ENCODE results near the gene NCOR2.

NCOR2 gene

DNA sequence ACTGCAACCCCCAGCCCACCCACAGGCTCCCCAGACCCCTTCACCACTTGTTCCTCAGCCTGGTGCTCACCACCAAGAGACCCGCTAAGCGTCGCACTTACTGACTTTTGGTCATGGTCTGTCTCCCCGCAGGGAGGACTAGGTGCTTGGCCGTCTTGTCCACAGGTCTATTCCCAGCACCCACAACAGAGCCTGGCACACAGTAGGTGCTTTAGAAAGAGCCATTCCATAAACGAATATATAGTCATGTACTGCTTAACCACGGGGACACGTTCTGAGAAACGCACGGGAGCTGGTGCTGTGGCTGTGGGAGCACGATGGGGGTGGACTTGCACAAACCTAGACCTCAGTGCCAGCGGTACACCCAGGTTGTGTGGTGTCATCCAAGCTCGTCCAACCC is 34.0 kb downstream of the NCOR2 start:
- H3K9me3 ChIP-seq (ENCODE audit: insufficient read depth, low read depth, low read length): no peaks in the 10 kb centered on the region
- no peaks in the 10 kb centered on the region for H3K27me3 ChIP-seq (ENCODE audit: insufficient read depth, low read length)
- H3K4me1 ChIP-seq (ENCODE audit: insufficient read depth, low read length): peaks cover 10% of the 10 kb centered on the region
- peaks cover 8% of the 10 kb centered on the region; the same call in 1 of the 2 replicates for H3K36me3 ChIP-seq (ENCODE audit: insufficient read depth, low read depth, low read length)
- peak overlapping the region; percentile 58 for H3K9ac ChIP-seq (ENCODE audit: low read depth, low read length)
- H3K27ac ChIP-seq (ENCODE audit: low read length): peak overlapping the region; percentile 37
- no peak overlapping the region for H3K4me3 ChIP-seq (ENCODE audit: low read length)

DNA sequence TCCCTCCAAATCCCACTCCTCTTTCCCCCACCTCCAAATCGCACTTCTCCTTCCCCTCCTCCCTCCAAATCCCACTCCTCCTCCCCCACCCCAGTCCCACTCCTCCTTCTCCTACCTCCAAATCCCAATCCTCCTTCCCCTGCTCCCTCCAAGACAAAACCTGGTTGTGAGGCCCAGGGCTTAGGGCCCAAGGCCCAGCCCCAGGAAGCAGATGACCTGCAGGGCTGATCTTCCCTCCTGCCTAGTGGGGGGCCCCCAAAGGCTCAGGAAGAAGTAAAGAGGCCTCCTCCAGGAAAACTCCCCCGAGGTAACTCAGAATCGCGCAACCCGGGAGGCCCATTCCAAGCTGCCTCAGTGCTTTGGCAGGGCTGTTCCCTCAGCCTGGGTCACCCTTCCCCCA is 34.4 kb downstream of the NCOR2 start:
- Histone ChIP-seq H3K9ac (ENCODE audit: low read depth, low read length) (peak overlapping the region; percentile 58), H3K4me1 (ENCODE audit: insufficient read depth, low read length) (peaks cover 10% of the 10 kb centered on the region), H3K4me3 (ENCODE audit: low read length) (no peak overlapping the region), H3K27ac (ENCODE audit: low read length) (no peak overlapping the region), H3K36me3 (ENCODE audit: insufficient read depth, low read depth, low read length) (peaks cover 8% of the 10 kb centered on the region; the same call in 1 of the 2 replicates), H3K27me3 (ENCODE audit: insufficient read depth, low read length) (no peaks in the 10 kb centered on the region), H3K9me3 (ENCODE audit: insufficient read depth, low read depth, low read length) (no peaks in the 10 kb centered on the region)

DNA sequence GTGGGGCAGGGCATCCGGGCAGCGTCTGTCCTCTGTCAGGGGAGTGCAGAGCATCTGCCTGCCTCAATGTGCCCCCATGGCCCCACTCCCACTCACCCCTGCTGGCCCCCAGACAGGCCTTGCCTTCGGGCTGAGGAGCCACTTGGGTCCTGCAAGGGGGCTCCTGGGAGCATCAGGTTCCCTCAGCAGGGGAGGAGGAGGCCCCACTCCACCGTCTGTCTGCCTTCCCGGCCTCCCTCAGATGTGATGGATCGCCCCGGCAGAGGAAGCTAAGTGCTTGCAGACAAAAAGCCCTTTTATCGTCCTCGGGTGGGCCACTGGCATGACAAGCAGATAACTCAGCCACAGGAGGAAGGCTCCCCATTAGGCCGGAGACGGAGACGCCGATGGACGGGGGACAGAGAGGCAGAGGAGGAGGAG is 35.1 kb downstream of the NCOR2 start:
- peaks cover 10% of the 10 kb centered on the region for H3K4me1 ChIP-seq (ENCODE audit: insufficient read depth, low read length)
- no peak overlapping the region; the same call in 1 of the 2 replicates for H3K9ac ChIP-seq (ENCODE audit: low read depth, low read length)
- H3K36me3 ChIP-seq (ENCODE audit: insufficient read depth, low read depth, low read length): peaks cover 8% of the 10 kb centered on the region; the same call in 1 of the 2 replicates
- no peak overlapping the region for H3K27ac ChIP-seq (ENCODE audit: low read length)
- no peaks in the 10 kb centered on the region for H3K9me3 ChIP-seq (ENCODE audit: insufficient read depth, low read depth, low read length)
- H3K4me3 ChIP-seq (ENCODE audit: low read length): no peak overlapping the region
- no peaks in the 10 kb centered on the region for H3K27me3 ChIP-seq (ENCODE audit: insufficient read depth, low read length)

DNA sequence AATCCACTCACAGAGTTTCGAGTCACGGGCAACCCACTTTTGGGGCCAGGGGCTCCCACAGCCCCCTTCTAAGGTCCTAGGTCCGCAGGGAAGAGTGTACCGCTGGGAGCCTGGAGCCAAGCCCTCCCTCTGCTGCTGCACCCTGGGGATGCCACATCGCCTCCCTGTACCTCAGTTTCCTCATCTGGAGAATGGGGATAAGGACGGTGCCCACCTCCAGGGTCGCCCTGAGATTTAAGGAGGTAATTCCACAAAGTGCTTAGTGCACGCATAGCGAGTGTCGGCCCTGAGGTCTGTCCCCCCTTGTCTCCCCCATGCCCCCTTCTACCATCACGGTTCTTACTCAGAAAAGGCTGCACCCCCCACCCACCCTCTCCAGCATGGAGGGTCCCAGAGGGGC is 35.5 kb downstream of the NCOR2 start:
- no peaks in the 10 kb centered on the region for H3K9me3 ChIP-seq (ENCODE audit: insufficient read depth, low read depth, low read length)
- H3K27ac ChIP-seq (ENCODE audit: low read length): no peak overlapping the region
- H3K9ac ChIP-seq (ENCODE audit: low read depth, low read length): no peak overlapping the region
- no peaks in the 10 kb centered on the region for H3K27me3 ChIP-seq (ENCODE audit: insufficient read depth, low read length)
- peaks cover 10% of the 10 kb centered on the region for H3K4me1 ChIP-seq (ENCODE audit: insufficient read depth, low read length)
- H3K36me3 ChIP-seq (ENCODE audit: insufficient read depth, low read depth, low read length): peaks cover 8% of the 10 kb centered on the region; the same call in 1 of the 2 replicates
- H3K4me3 ChIP-seq (ENCODE audit: low read length): no peak overlapping the region

DNA sequence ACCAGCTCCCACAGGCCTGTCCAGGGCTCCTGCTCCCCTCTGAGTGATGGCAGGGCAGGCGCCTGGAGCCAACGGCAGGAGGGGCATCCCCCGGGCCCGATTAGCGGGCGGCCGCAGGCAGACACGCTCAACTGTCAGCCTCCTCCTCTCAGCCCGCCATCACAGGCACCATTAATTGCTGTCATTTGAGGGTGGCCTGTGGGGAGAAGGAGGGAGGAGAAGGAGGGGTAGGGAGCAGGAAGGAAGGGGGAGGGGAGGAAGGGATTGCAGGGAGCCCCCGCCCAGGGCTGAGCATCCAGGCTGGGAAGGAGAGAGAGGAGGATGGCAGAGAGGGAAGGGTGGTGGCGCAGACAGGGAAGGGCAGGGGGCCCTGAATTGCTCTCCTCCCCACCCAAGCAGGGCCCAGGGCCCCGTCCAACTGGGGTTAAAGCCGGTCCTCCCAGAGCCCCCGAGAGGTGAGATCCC is 36.1 kb downstream of the NCOR2 start:
- H3K27ac ChIP-seq (ENCODE audit: low read length): no peak overlapping the region
- H3K4me1 ChIP-seq (ENCODE audit: insufficient read depth, low read length): peaks cover 10% of the 10 kb centered on the region
- no peak overlapping the region for H3K9ac ChIP-seq (ENCODE audit: low read depth, low read length)

DNA sequence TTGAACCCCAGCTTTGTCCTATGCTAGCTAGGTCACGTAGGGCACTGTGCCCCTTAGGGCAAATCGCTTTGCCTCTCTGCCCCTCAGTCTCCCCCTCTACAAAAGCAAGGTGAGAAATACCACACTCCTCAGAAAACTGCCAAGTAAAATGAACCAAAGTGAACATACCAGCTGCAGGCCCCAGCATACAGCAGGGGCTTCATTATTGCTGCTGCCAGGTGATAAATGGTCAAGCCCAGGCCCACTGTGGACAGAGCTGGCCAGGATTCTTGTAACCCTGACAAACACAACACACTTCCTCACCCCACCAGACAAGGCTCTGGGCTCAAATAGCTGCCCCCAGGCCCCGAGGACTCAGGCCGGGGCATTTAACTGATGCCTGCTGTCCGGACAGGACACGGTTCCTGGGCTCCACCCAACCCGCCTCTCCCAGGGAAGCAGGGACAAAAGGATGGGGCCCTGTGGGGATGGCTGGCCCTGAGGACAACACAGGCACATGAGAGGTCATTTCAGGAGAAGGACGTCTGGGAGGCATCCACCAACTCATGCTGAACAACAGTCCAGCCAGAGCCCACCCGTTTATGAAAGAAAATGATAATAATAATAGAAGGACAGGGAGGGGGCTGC is 36.7 kb downstream of the NCOR2 start:
- H3K4me3 ChIP-seq (ENCODE audit: low read length): no peak overlapping the region
- H3K36me3 ChIP-seq (ENCODE audit: insufficient read depth, low read depth, low read length): 0 out of 2 replicates have a peak, but pooled peaks cover 3% of the 10 kb centered on the region
- no peaks in the 10 kb centered on the region for H3K27me3 ChIP-seq (ENCODE audit: insufficient read depth, low read length)

More for the DNA sequence above, 36.1 kb downstream of the NCOR2 start:
- no peaks in the 10 kb centered on the region for H3K27me3 ChIP-seq (ENCODE audit: insufficient read depth, low read length)
- H3K36me3 ChIP-seq (ENCODE audit: insufficient read depth, low read depth, low read length): peaks cover 3% of the 10 kb centered on the region; the same call in 1 of the 2 replicates
- no peaks in the 10 kb centered on the region for H3K9me3 ChIP-seq (ENCODE audit: insufficient read depth, low read depth, low read length)
- no peak overlapping the region for H3K4me3 ChIP-seq (ENCODE audit: low read length)

DNA sequence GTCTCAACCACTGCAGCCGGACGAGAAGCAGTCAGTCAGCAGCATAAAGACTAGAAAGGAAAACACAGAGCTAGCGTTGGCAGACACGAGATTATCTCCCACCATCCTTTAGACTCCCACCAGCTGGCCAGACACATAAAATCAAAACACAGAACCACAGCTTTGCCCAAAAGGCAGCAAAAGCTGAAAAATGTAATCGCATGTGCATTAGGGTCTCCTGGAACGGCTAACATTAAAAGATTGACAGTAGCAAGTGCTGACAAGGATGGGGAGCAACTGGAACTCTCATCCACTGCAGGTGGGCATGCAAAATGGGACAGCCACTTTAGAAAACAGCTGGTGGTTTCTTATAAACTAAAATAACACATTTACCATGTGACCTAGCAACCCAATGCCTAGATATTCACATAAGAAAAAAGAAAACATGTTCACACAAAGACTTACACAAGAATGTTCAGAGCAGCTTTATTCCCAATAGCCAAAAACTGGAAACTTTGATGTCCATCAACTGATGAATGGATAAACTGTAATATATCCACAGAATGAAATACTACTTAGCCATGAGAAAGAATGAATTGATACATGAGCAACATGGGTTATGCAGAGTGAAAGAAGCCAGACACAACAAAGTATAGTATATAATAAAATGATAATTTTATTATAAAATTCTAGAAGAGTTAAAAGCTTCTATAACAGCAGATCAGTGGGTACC is 37.7 kb downstream of the NCOR2 start:
- Histone ChIP-seq H3K27ac (ENCODE audit: low read length) (no peak overlapping the region), H3K4me3 (ENCODE audit: low read length) (no peak overlapping the region), H3K9ac (ENCODE audit: low read depth, low read length) (no peak overlapping the region), H3K4me1 (ENCODE audit: insufficient read depth, low read length) (peaks cover 7% of the 10 kb centered on the region), H3K27me3 (ENCODE audit: insufficient read depth, low read length) (no peaks in the 10 kb centered on the region), H3K9me3 (ENCODE audit: insufficient read depth, low read depth, low read length) (no peaks in the 10 kb centered on the region), H3K36me3 (ENCODE audit: insufficient read depth, low read depth, low read length) (0 out of 2 replicates have a peak, but pooled peaks cover 3% of the 10 kb centered on the region)

More for the DNA sequence above, 36.7 kb downstream of the NCOR2 start:
- Histone ChIP-seq H3K9ac (ENCODE audit: low read depth, low read length) (no peak overlapping the region), H3K4me1 (ENCODE audit: insufficient read depth, low read length) (peaks cover 10% of the 10 kb centered on the region), H3K9me3 (ENCODE audit: insufficient read depth, low read depth, low read length) (no peaks in the 10 kb centered on the region), H3K27ac (ENCODE audit: low read length) (no peak overlapping the region)

DNA sequence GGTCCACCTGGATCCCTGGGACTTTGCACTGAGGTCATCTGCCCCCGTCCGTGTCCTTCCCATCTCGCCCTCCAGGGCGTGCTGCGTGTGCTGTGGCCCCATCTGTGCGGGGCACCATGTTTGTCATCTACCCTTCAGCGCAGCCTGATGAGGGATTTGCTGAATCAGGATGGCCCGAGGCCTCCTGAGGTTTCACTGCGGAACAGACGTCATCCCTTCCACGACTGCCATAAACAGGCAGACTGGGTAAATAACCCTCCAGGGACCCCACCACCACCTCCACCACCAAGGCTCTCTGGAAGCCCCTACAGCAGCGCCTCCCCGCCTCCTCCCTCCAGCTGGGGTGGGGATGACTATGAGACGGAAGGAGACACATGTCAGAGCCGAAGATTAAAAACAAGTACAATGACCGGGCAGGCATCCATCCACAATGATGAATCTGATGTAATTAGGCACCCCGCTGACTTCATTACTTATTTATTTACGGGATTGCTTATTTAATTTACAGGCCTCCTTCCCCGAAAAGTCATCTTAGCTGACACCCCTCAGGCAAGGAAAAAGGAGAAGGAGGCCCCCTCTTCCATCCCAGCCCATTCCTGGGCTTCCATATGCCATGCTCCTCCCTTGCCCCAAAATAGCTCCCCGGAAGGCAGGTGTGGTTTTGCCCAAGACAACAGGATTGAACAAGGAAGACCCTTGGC is 39.4 kb downstream of the NCOR2 start:
- Histone ChIP-seq H3K4me3 (ENCODE audit: low read length) (no peak overlapping the region), H3K4me1 (ENCODE audit: insufficient read depth, low read length) (peaks cover 1% of the 10 kb centered on the region; the same call in 1 of the 2 replicates)

DNA sequence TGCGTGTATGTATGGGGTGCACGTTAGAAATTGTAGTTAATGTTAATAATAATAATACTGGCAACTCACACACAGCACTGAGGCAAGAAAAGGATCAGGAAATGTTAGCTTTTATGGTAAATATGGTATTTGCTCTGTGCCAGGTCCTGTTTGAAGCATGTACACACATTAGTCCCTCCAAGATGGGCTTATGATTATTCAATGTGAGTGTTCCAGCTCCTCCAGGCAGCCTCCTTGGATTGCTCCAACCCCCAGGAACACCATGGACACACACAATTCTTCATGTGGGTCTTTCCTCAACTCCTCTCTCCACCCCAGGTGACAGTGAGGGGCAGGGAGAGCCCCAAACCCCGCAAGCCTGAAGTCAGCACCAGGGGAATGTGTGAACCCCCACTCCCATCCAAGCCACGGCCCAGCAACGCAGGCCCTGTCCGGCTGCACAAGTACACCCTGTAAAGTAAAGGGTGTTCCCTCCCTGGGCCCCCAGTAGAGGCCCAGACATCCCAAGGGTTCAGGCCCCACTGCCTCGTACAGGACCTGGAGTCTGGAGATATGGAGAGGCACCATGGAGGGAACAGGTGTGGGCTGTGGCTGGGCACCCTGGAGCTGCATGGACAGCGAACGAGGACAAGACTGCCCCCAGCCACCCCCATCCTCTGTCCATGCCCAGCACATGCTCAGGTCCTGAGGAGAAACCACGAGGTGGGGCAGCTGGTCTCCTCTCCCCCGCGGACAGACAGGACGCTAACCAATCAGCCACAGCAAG is 41.3 kb downstream of the NCOR2 start:
- peaks cover 8% of the 10 kb centered on the region; the same call in 1 of the 2 replicates for H3K36me3 ChIP-seq (ENCODE audit: insufficient read depth, low read depth, low read length)

More for the DNA sequence above, 39.4 kb downstream of the NCOR2 start:
- no peak overlapping the region for H3K9ac ChIP-seq (ENCODE audit: low read depth, low read length)
- H3K9me3 ChIP-seq (ENCODE audit: insufficient read depth, low read depth, low read length): no peaks in the 10 kb centered on the region
- no peaks in the 10 kb centered on the region for H3K27me3 ChIP-seq (ENCODE audit: insufficient read depth, low read length)
- 0 out of 2 replicates have a peak, but pooled peaks cover 3% of the 10 kb centered on the region for H3K36me3 ChIP-seq (ENCODE audit: insufficient read depth, low read depth, low read length)
- no peak overlapping the region for H3K27ac ChIP-seq (ENCODE audit: low read length)

DNA sequence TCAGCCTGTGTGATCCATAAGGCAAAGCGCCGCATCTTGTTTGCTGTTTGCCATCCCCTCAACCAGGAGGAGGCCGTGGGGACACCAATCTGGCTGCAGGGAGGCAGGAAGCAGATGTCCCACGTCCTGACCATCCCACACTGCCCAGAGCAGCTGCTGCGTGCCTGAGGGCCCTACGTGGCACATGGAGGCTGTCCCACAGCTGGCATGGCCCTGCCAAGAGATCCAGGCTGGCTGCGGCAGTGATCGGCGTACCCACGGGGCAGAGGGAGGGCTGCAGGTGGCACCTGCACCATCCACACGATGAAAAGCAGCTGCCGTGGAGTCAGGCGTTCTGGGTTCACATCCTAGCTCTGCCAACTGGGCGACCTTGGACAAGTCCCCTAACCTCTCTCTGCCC is 42.0 kb downstream of the NCOR2 start:
- H3K36me3 ChIP-seq (ENCODE audit: insufficient read depth, low read depth, low read length): peaks cover 6% of the 10 kb centered on the region; the same call in 1 of the 2 replicates
- no peaks in the 10 kb centered on the region for H3K27me3 ChIP-seq (ENCODE audit: insufficient read depth, low read length)
- no peaks in the 10 kb centered on the region for H3K9me3 ChIP-seq (ENCODE audit: insufficient read depth, low read depth, low read length)
- H3K27ac ChIP-seq (ENCODE audit: low read length): no peak overlapping the region
- no peaks in the 10 kb centered on the region for H3K4me1 ChIP-seq (ENCODE audit: insufficient read depth, low read length)
- no peak overlapping the region for H3K4me3 ChIP-seq (ENCODE audit: low read length)
- no peak overlapping the region for H3K9ac ChIP-seq (ENCODE audit: low read depth, low read length)

More for the DNA sequence above, 41.3 kb downstream of the NCOR2 start:
- Histone ChIP-seq H3K27me3 (ENCODE audit: insufficient read depth, low read length) (no peaks in the 10 kb centered on the region), H3K9me3 (ENCODE audit: insufficient read depth, low read depth, low read length) (no peaks in the 10 kb centered on the region), H3K4me1 (ENCODE audit: insufficient read depth, low read length) (no peaks in the 10 kb centered on the region), H3K9ac (ENCODE audit: low read depth, low read length) (no peak overlapping the region), H3K27ac (ENCODE audit: low read length) (no peak overlapping the region), H3K4me3 (ENCODE audit: low read length) (no peak overlapping the region)

Measured in iPS-20b (cell line).